Measurements from ENCODE around the gene OVCH2. TPM values are rescaled to one million over a fixed set of nuclear protein-coding genes. Genes with fewer than 3 reads are reported as not detected.
A peak's percentile ranks its signal among the peaks of the same experiment; 100 is the strongest.

Gene OVCH2
- total RNA-seq, 2 donors from 2014 or later = not detected

DNA sequence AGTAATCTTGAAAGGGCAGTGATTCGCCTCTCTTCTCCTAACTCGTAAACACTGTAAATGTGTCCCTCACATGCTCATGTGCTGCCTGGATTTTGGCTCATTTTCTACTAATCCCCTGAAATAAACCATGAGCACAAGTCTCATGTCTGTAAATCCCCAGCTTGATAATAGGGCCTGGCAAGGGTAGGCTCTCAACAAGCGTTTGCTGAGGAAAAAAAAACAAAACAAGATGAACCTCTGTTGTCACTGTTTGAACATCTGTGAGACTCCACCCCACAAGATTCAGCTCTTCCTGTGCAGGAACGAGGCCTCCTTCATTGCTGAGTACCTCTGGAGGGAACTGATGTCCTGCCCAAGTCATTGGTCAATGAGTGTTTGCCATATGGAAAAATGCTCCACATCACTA, 28.5 kb downstream of the OVCH2 start:
- Histone ChIP-seq H3K4me1 (peaks cover 7% of the 10 kb centered on the region), H3K4me3 (no peak overlapping the region), H3K36me3 (replicated peaks in 1 of 2; ENCODE audit: insufficient read depth in 1 of 2, low read depth in 2 of 2) (no peaks in the 10 kb centered on the region), H3K9me3 (no peaks in the 10 kb centered on the region), H3K27me3 (no peaks in the 10 kb centered on the region), H3K27ac (no peak overlapping the region)
- ATAC-seq (no peak), DNase-seq (no peak)
- intact Hi-C loops (cut with DNase I) = no loop called here
- WGBS, 2 donors = 67% methylated on average over 4 of the region's 4 CpGs
- no peak for TF ChIP-seq POLR2A (IDR thresholded peaks at IDR 0.05)
- TF ChIP-seq, protein P1, sequence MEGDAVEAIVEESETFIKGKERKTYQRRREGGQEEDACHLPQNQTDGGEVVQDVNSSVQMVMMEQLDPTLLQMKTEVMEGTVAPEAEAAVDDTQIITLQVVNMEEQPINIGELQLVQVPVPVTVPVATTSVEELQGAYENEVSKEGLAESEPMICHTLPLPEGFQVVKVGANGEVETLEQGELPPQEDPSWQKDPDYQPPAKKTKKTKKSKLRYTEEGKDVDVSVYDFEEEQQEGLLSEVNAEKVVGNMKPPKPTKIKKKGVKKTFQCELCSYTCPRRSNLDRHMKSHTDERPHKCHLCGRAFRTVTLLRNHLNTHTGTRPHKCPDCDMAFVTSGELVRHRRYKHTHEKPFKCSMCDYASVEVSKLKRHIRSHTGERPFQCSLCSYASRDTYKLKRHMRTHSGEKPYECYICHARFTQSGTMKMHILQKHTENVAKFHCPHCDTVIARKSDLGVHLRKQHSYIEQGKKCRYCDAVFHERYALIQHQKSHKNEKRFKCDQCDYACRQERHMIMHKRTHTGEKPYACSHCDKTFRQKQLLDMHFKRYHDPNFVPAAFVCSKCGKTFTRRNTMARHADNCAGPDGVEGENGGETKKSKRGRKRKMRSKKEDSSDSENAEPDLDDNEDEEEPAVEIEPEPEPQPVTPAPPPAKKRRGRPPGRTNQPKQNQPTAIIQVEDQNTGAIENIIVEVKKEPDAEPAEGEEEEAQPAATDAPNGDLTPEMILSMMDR (IDR thresholded peaks at IDR 0.05) = no peak

DNA sequence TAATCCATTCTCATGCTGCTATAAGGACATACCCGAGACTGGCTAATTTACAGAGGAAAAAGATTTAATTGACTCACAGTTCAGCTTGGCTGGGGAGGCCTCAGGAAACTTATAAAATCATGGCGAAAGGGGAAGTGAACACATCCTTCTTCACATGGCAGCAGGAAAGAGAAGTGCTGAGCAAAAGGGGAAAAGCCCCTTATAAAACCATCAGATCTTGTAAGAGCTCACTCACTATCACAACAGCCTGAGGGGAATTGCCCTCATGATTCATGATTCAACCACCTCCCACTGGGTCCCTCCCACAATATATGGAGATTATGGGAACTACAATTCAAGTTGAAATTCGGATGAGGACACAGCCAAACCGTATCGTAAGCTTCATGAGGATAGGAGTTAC, 29.2 kb downstream of the OVCH2 start:
- DNase-seq = no peak
- Histone ChIP-seq H3K27me3 (no peaks in the 10 kb centered on the region), H3K4me1 (peaks cover 10% of the 10 kb centered on the region), H3K9me3 (no peaks in the 10 kb centered on the region), H3K4me3 (no peak overlapping the region), H3K36me3 (replicated peaks in 1 of 2; ENCODE audit: insufficient read depth in 1 of 2, low read depth in 2 of 2) (no peaks in the 10 kb centered on the region), H3K27ac (no peak overlapping the region)
- no peak for ATAC-seq
- intact Hi-C loops (cut with DNase I) = no loop called here
- TF ChIP-seq POLR2A (IDR thresholded peaks at IDR 0.05) = no peak
- TF ChIP-seq, protein P1 (IDR thresholded peaks at IDR 0.05) = no peak
- WGBS, 2 donors = 74 to 75% methylated on average over 5 of the region's 5 CpGs

DNA sequence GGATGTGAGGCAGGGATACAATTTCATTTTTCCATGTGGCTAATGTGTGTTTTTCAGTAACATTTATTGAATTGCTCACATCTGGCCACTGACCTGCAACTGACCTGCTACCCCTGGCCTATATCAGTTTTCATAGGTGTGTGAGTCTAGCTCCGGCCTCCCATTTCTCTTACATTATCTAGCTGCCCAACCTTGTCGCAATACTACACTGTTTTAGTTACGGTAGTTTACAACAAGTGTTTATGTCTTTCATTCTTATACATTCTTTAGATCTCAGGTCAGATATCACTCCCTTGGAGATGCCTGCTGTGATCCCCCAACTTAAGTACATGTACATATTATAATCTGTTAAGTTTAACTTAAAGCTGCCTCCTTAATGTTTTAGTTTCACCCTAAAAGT, 30.6 kb downstream of the OVCH2 start:
- Histone ChIP-seq H3K27me3 (no peaks in the 10 kb centered on the region), H3K27ac (no peak overlapping the region), H3K4me3 (no peak overlapping the region), H3K9me3 (no peaks in the 10 kb centered on the region), H3K4me1 (peaks cover 18% of the 10 kb centered on the region), H3K36me3 (replicated peaks in 1 of 2; ENCODE audit: insufficient read depth in 1 of 2, low read depth in 2 of 2) (no peaks in the 10 kb centered on the region)
- TF ChIP-seq POLR2A (IDR thresholded peaks at IDR 0.05) = no peak
- TF ChIP-seq, protein P1 (IDR thresholded peaks at IDR 0.05) = no peak
- ATAC-seq (no peak), DNase-seq (no peak)
- WGBS, 2 donors = 78 to 93% methylated on average over 3 of the region's 3 CpGs
- intact Hi-C loops (cut with DNase I) = no loop called here

DNA sequence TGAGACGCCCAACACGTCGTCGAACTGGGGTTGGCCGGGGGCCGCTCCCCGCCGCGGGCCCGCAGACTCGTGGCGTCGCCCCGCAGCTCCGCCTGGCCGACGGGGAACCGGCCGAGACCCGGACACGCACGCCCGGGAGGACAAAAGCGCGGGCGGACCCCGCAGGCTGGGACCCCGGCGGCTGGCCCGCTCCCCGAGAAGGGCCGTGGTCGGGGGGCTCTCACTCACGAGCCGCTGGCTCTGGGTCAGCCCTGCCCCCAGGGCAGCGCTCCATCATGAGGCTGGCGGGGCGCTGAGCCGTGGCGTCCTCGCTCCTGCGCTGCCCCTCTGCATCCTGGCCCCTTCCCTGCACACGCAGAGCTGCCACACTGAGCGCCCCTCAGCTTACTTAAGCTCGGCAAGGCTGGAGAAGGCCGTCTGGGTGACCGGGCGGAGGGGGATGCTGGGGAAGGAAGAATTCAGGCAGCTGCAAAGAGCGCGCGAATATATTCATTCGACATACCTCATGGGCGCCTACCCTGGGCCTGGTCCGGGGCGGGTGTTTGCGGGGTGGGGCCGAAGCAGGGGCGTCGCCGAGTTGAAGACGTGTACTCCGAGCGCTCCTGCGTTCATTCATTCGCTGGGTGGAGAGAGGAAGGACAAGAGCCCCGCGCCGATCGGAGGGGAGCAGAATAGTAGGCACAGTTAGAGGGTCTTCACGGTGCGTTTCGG, 32.4 kb downstream of the OVCH2 start:
- Histone ChIP-seq H3K9me3 (no peaks in the 10 kb centered on the region), H3K27me3 (no peaks in the 10 kb centered on the region), H3K36me3 (replicated peaks in 1 of 2; ENCODE audit: insufficient read depth in 1 of 2, low read depth in 2 of 2) (no peaks in the 10 kb centered on the region), H3K4me3 (peak overlapping the region; percentile 4 to 40), H3K4me1 (peaks cover 18% of the 10 kb centered on the region), H3K27ac (no peak overlapping the region)
- no peak for TF ChIP-seq POLR2A (IDR thresholded peaks at IDR 0.05)
- TF ChIP-seq, protein P1 (IDR thresholded peaks at IDR 0.05) = no peak
- intact Hi-C loops (cut with DNase I) = no loop called here
- peak in 3 of 4 donors; percentile 28 to 50 (median 36) for DNase-seq
- peak; percentile 51 for ATAC-seq
- WGBS, 2 donors = 4 to 18% methylated on average over 34 to 71 of the region's 72 CpGs
